Superior temporal gyrus (tissue), 1 donor: Measurements from ENCODE around the gene NOTCH1.

Experiments used
- DNase-seq: peaks from one replicate; pipeline ENCODE4 v3.0.0-alpha.2; 2016; ENCODE audit errors: extremely low spot score

NOTCH1 gene

GRCh38 chr9:136517012-136517743 is 28.7 kb downstream of the NOTCH1 start:
- no peak for DNase-seq

DNA sequence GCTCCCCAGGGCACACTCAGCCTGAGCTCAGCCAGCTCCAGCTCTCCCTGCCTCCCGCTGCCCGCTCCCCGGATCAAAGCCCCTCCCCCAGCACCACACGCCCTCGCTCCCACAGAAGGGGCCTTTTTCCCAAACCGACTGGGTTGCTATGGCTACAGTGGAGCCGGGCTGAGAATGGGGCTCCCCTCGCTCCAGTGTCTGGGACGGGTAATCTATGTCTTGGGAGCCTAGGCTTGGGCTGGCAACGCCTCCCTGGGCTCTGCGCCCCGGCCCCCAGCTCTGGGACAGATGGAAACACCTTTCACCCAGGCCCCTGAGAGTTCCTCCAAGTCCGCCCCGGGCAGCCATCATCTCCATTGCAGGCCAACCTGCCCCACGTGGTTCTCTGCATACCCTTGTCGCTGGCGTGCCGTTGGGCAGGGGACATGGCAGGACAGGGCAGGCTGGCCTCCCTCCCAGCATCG is 29.6 kb downstream of the NOTCH1 start:
- DNase-seq: peak; percentile 36

DNA sequence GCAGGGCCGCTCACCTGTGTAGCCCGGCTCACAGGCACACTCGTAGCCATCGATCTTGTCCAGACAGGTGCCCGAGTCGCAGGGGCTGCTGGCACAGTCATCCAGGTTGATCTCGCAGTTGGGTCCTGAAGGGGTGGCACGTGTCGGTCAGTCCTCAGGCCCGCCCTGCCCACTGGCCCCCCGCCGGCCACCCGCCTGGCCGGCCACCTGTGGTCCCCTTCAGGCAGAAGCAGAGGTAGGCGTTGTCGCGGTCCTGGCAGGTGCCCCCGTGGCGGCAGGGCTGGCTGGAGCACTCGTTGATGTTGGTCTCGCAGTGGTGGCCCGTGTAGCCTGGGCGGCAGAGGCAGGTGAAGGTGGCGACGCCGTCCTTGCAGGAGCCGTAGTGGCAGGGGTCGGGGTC is 30.6 kb downstream of the NOTCH1 start:
- no peak for DNase-seq

DNA sequence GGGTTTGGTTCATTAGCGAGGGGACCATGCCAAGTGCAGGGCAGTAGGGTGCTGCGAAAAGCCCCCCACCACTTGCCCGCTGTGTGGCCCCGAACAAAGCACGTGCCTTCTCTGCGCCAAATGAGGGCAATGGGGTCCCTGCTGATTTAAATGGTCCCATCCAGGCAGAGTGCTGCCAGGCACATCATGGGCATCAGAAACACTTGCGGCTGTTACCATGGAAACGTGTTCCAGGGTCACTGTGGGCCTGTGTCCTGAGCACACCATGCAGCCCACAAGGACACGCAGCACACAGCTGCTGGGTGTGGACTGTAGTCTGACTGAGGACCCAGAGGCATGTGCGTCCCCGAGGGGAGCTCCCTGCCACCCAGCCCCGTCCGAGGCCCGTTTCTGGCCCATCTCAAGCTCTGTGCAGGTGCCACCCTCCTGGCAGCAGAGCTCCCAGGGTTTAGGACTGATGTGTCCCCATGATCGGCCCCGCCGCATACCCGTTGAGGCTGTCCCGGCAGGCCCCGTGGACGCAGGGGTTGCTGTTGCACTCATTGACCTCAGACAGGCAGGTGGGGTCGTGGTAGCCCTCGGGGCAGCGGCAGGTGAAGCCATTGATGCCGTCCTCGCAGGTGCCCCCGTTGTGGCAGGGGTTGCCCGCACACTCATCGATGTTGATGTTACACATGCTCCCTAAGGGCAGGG is 31.7 kb downstream of the NOTCH1 start:
- DNase-seq: no peak

DNA sequence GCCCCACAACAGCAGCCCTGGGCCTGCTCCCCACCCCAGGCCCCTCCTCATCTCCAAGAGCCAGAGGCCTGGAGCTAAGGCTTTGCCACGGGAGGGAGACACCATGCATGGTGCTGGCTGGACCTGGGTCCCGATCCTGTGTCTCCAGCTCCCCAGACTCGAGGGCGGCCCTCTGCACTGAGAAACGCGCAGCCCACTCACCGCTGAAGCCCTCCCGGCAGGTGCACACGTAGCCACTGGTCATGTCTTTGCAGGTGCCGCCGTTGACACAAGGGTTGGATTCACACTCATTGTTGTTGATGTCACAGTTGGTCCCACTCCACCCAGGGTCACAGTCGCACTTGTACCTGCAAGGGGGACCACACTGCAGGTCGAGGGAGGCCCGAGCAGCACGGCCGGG is 32.7 kb downstream of the NOTCH1 start:
- DNase-seq: no peak

DNA sequence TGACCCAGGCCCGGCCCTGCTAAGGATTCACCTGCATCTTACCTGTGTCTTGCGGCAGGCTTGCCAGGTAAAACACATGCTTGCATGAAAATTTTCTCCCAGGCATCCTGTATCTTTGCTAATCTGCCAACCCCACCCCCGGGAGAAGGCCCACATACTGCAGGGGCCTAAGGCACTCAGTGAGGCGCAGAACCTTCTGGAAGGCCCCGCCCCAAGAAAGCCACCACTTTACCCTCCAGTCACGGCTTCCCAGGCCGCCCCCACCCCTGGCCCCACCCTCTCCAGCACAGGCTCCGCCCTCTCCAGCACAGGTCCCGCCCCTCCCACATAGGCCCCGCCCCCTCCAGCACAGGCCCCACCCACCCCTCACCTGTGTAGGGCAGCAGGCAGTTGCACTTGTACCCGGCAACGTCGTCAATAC is 33.2 kb downstream of the NOTCH1 start:
- no peak for DNase-seq

GRCh38 chr9:136511670-136512592 is 33.9 kb downstream of the NOTCH1 start:
- peak; percentile 88 for DNase-seq

DNA sequence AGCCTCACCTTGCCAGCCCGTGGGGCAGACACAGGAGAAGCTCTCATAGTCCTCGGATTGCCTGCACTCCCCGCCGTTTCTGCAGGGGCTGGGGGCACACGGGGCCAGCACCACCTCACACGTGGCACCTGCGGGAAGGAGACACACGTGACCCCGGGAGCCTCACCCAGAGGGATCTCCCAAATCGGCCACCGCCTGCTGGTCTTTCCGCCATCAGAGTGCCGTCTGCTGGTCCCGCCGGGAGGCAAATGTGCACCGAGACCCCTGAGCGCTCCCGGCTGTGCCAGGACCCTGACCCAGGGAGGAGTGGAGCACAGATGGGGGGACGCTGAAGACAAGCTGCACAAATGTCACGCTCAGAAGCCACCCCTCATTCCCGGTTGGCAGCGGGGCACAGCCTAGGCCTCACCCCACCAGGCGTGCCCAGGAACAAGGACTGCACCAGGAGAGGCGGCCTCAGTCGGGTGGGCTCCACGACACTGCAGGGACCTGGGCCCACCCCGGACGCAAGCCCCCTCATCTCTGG is 34.6 kb downstream of the NOTCH1 start:
- DNase-seq: no peak

DNA sequence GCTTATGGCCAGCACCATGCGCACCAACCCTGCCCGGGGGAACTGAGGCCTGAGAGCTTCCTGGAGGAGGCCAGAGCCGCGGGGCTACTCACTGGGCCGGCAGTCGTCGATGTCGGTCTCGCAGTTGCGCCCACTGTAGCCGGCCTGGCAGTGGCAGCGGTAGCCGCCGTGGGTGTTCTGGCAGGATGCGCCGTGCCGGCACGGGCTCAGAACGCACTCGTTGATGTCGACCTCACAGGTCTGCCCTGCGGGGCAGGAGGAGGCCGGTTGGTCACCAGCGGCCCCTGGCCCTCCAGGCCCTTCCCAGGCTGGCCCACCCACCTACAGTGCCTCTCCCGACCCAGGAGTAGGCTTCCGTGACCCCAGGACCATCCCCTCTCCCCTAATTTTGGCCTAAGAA is 35.3 kb downstream of the NOTCH1 start:
- no peak for DNase-seq

- no peak for DNase-seq
Observed at GRCh38 chr9:136509549-136509948, 36.3 kb downstream of the NOTCH1 start.

DNA sequence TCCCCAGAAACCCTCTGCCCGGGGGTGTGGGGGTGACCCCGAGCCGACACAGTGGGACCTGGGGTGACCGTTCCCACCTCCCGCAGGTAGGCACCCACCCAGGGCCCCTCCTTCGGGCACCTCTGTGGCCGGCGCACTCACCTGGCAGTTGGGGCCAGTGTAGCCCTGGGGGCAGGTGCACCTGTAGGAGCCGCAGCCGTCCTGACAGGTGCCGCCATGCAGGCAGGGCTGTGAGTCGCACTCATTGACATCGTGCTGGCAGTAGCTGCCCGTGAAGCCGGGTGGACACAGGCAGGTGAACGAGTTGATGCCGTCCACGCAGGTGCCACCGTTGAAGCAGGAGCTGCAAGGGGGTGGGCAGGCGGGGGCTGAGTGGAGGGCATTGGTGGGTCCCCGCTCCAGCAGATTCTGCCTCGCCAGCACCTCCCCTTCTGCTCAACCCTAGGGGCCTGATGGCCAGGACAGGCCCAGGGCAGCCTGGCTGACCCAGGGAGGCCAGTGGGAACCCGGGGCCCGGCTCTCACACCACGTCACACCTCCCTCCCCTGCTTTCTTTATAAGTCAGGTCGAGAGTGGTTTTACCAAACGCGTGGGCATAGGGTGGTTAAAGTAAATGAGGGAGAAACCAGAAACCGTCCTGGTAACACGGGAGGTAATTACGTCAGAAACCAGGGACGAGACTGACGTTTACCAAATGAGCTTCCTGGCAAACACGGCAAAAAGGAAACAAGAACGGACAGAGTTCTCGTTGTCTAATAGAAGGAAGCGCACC is 36.9 kb downstream of the NOTCH1 start:
- no peak for DNase-seq

GRCh38 chr9:136507992-136508375 is 37.9 kb downstream of the NOTCH1 start:
- DNase-seq: no peak

GRCh38 chr9:136507221-136507991 is 38.4 kb downstream of the NOTCH1 start:
- no peak for DNase-seq

DNA sequence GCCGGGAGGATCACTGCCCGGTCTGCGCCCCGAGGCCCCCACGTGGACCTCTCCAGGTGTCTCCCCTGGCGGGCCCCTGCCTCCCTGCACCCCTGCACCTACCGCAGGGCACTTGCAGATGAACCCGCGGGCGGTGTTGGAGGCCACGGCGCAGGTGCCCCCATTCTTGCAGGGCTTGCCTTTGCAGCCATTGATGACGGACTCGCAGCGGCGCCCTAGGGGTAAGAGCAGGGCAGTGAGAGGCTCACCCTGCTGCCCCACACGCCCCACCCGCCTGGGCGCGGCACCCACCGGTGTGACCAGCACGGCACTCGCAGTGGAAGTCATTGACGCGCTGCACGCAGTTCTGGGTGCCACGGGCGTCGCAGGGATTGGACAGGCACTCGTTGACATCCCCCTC is 39.4 kb downstream of the NOTCH1 start:
- DNase-seq: no peak

- DNase-seq: no peak
Observed at GRCh38 chr9:136505406-136506403, 40.1 kb downstream of the NOTCH1 start.

- DNase-seq: no peak
Observed at GRCh38 chr9:136504512-136505348, 41.1 kb downstream of the NOTCH1 start.

DNA sequence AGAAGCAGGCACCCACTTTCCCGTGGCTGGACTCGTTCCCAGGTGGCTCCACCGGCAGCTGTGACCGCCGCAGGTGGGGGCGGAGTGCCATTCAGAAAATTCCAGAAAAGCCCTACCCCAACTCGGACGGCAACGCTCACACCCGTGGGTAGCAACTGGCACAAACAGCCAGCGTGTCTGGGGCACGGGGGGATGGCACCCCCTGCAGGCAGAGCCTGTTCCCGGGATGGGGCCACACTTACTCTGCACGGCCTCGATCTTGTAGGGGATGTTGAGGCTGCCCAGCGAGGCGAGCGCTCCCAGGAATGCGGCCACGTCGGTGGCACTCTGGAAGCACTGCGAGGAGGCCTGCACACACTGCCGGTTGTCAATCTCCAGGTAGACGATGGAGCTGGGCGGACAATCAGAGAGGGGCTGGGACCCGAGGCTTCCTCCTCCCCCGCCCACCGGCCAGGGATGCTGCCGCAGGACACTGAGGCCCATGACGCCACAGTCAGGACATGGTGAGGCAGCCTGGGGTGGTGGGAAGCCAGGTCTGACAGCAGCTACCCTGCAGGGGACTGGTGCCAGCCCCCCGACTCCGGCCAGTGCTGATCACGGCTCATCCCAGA is 42.8 kb downstream of the NOTCH1 start:
- no peak for DNase-seq

DNA sequence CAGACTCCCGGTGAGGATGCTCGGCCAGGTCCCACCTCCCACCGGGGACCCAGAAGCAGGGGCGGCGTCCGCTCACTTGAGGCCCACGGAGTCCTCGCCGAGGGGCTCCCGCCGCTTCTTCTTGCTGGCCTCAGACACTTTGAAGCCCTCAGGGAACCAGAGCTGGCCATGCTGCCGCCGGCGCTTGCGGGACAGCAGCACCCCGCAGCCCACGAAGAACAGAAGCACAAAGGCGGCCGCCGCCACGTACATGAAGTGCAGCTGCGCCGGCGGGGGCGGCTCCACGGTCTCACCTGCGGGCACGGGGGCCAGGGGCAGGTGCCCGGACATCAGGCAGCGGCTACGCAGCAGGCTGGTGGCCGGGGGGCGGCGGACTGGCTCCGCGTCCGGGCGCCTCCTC is 43.7 kb downstream of the NOTCH1 start:
- DNase-seq: no peak
